GM18868 (cell line): Measurements from ENCODE around the gene HSFX3.
A peak's percentile ranks its signal among the peaks of the same experiment; 100 is the strongest.
"Not testable (repeated sequence)": the region's sequence is repeated elsewhere in the genome, so short reads cannot be mapped to it uniquely, and the experiment has no call there.

Source experiments
- ATAC-seq: cut with Tn5 transposase; IDR thresholded peaks from one replicate; pipeline ENCODE4 v1.9.1; 2021; ENCODE audit warnings: mild to moderate bottlenecking, moderate library complexity; ENCODE audit not compliant: unreplicated experiment

The HSFX3 gene

DNA sequence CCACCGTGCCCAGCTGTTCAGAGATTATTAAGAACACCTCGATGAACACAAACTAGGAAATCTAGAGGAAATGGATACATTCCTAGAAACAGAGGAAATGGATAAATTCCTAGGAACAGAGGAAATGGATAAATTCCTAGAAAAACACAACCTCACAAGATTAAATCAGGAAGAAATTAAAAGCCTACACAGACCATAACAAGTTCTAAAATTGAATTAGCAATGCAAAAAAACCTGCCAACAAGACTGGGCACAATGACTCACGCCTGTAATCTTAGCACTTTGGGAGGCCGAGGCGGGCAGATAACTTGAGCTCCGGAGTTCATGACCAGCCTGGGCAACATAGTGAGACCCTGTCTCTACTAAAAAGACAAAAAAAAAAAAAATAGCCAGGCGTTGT, 31.5 kb downstream of the HSFX3 start:
- no peak for ATAC-seq

- no peak for ATAC-seq
These were observed 32.4 kb downstream of the HSFX3 start for GRCh38 chrX:149517308-149517707.

GRCh38 chrX:149516604-149517003, 33.1 kb downstream of the HSFX3 start:
- no peak for ATAC-seq

DNA sequence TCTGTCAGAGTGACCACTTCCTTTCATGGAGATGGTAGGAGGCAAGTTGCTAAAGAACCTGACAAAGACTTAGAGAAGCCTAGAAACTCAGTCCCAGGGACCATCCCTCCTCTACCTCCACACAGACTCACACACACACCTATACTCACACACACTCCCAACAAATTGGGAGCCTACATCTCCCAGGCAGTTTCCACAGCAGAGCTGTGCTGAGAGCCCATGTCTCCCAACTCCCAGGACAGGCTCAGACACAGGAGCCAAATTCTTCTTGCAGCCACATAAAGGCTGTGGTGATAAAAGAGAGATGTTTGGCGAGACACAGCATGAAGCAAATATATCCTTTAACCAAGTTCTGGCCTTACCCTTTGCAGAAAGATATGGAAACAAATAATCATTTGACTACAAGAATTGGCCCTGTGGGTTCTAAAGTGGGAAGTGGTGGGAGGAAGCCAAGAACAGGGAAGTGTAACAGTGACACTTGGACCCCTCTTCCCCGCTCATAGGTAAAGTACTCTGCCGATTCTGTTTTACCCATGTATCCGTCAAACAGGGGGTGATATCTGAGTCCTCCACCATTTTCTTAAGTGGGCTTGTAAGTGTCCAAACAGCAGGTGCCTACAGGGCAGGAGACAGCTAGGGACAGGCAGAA, 33.6 kb downstream of the HSFX3 start:
- ATAC-seq = no peak

GRCh38 chrX:149513825-149514428, 35.8 kb downstream of the HSFX3 start:
- ATAC-seq = no peak

GRCh38 chrX:149512225-149512885, 37.4 kb downstream of the HSFX3 start:
- peak; percentile 81 for ATAC-seq

GRCh38 chrX:149511081-149511480, 38.6 kb downstream of the HSFX3 start:
- ATAC-seq = no peak

DNA sequence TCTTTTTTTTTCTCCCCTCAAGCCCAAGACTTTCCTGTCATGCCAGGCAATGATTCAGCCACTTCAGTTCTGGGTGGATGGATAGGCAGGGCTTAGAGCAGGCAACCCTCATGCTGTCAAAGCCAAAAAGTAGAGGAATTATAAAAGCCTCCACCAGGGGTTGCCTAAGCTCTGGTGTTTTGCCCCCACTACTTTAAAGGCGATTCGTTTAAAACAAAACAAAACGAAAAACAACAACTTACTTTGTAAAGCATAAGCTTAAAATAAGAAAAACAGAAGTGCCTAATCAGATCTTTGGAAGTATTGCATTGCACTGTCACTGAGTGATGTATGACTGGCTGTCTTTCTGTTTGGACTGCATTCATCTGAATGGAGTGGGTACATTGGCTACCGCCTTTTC, 39.3 kb downstream of the HSFX3 start:
- ATAC-seq = peak; percentile 41

- ATAC-seq = no peak
These were observed 41.3 kb downstream of the HSFX3 start for GRCh38 chrX:149508467-149508866.

GRCh38 chrX:149506349-149506748, 43.4 kb downstream of the HSFX3 start:
- ATAC-seq = no peak

DNA sequence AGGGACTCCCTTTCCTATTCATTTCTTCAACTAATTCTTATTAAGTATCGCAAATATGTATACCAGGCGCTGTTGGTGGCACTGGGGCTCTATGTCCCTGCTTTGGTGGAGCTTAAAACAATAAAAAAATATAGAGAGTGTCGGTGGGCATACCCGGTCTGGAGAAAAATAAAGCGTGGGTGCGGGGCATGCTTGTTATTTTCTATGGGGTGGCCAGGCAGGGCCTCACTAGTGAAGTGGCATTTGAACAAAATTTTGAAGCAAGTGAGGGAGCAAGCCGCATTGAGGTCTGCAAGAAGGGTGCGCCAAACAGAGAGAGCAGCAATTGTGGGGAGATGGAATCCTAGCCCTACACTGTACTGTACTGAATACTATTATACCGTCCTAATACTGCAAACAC, 44.1 kb downstream of the HSFX3 start:
- ATAC-seq = no peak

DNA sequence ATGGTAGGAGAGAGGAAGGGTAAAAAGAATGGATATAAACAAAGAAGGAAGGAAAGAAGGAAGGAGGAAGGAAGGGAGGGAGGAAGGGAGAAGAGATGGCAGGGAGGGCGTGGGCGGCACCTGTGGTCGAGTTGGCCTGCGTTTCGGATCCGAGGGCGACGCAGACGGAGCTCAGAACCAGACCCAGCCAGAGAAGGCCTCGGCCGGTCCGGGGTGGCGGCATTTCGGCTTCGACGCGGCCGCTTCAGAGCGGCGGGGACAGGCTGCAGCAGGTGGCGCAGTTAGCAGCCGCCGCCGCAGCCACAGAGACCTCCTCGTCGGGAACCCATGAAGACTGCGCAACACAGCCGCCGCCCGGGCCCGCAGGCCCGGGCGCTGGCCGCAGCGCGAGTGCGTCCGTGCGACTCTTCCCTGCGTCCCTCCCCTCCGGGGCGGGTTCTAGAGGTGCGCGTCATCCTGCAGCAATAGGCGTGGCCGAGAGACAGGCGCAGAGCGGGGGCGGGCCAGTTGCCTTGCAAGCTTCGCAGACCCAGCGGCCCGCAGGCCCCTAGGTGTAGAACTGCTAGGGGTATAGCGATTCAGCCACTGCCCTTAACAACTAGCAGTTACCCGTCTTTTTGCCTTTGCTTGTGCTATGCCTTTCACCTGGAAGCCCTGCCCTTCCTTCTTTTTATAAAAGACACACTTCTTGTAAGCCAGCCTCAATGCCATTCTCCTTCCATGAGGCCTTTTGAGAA, 44.6 kb downstream of the HSFX3 start, which contains the start of gene IDS:
IDS (minus strand) TSS at position 392 of the 737 bp plus-strand sequence; CDS start at position 223, 169 bp downstream.
- peak; percentile 72 for ATAC-seq

GRCh38 chrX:149504226-149504914, 45.4 kb downstream of the HSFX3 start:
- peak; percentile 46 for ATAC-seq

- peak; percentile 73 for ATAC-seq
These were observed 46.3 kb downstream of the HSFX3 start for GRCh38 chrX:149503446-149503845.

- not testable (repeated sequence) for ATAC-seq
These were observed 46.8 kb downstream of the HSFX3 start for GRCh38 chrX:149502923-149503322.

DNA sequence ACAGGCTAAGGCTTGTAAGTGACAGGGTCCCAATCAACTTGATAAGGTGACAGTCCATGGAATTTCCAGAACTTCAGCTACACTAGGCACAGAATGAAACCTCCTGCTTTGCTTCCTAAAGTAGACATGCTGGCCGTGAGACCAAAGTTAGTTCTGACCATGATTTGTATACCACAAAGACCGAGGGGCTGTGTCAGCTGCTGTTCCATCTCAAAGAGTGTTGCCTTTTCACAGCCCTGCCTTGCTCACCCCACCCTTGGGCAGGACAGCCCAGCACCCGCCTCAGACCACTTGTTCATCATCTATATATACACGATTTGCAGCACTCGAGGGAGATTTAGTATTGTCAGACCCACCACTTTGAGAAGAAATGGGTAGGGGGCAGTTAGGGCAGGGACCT, 50.0 kb downstream of the HSFX3 start:
- ATAC-seq = no peak

DNA sequence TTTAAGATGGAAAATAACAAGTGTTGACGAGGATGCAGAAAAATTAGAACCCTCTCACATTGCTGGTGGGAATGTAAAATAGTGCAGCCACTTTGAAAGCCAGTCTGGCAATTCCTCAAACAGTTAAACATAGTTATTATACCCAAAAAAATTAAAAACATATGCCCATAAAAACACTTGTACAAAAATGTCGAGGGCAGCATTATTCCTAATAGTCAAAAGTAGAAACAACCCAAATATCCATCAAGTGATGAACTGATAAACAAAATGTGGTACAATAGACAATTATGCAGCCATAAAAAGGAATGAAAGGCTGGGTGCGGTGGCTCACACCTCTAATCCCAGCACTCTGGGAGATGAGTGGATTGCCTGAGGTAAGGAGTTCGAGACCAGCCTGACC, 51.0 kb downstream of the HSFX3 start:
- no peak for ATAC-seq
